ENCODE measurements around the gene SALL2.

The SALL2 gene

DNA sequence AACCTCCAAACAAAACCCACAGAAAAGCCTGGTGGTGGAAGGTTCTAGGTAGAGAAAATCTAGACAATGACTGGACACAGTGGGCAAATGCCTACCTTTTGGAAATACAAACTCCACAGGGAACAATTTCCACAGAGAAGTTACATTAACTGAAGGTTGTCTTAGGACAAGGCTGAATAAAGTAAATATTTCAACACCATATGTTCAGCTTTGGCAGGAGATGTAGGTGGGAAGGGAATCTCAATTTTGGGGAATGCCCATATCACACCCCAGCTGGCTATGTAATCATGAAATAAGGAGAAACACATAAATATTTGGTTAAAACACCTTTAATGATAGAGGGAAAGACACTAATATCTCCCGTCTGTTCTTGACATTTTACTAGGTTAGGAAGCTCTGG, 5.4 kb downstream of the SALL2 start:
- Histone ChIP-seq H3K4me3 (ENCODE audit: low read length) (no peak overlapping the region), H2AK5ac (ENCODE audit: low read length) (no peak overlapping the region), H2BK5ac (ENCODE audit: low read length) (no peak overlapping the region), H2BK120ac (ENCODE audit: low read depth, low read length) (no peak overlapping the region), H3K36me3 (ENCODE audit: control insufficient read depth, insufficient read depth, low read length) (peaks cover 3% of the 10 kb centered on the region), H3K79me2 (ENCODE audit: control insufficient read depth, insufficient read depth, low read length) (peaks cover 34% of the 10 kb centered on the region), H3K56ac (ENCODE audit: low read length) (no peak overlapping the region), H2BK15ac (replicated peaks; ENCODE audit: low read depth) (no peak overlapping the region), H3K4ac (ENCODE audit: low read depth, low read length) (no peak overlapping the region), H3K27me3 (ENCODE audit: insufficient read depth, low read length, poor library complexity) (no peaks in the 10 kb centered on the region), H3K9ac (ENCODE audit: low read length) (no peak overlapping the region), H4K8ac (ENCODE audit: low read depth, low read length) (no peak overlapping the region), H3K18ac (ENCODE audit: low read length) (no peak overlapping the region), H3K4me2 (ENCODE audit: low read length) (no peak overlapping the region), H3K27ac (ENCODE audit: low read depth, low read length) (no peak overlapping the region), H4K5ac (ENCODE audit: low read length) (no peak overlapping the region), H3K4me1 (ENCODE audit: control insufficient read depth, low read depth, low read length) (peaks cover 11% of the 10 kb centered on the region), H3K23ac (ENCODE audit: low read length) (no peak overlapping the region), H3K79me1 (ENCODE audit: low read length) (peaks cover 29% of the 10 kb centered on the region)
- DNase-seq: no peak
- WGBS (ENCODE audit: extremely low coverage, insufficient coverage, low lambda C conversion rate): no CpG with 5 or more reads among the region's 1 CpG

DNA sequence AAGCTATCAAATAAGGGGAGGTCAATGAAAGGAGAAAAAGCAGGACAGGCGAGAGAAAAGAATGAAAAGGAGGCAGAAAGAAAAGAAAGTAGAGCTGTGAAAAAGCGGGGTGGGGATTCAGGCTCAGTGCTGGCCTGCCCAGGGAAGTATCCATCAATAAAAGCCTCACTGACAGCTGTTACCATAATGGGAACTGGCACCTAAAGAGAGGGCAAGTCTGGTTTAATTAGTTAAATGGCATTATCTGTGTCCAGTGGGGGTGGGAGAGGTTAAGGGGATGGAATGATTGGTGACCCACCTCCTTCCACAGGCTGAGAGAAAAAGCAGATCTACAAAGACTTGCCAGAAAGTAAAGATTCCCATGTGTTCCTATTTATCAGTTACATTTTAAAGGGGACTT, 7.4 kb downstream of the SALL2 start:
- no CpG with 5 or more reads among the region's 2 CpGs for WGBS (ENCODE audit: extremely low coverage, insufficient coverage, low lambda C conversion rate)
- Histone ChIP-seq H2BK5ac (ENCODE audit: low read length) (no peak overlapping the region), H4K8ac (ENCODE audit: low read depth, low read length) (no peak overlapping the region), H3K36me3 (ENCODE audit: control insufficient read depth, insufficient read depth, low read length) (no peaks in the 10 kb centered on the region), H2AK5ac (ENCODE audit: low read length) (no peak overlapping the region), H2BK120ac (ENCODE audit: low read depth, low read length) (no peak overlapping the region), H3K23ac (ENCODE audit: low read length) (no peak overlapping the region), H3K27ac (ENCODE audit: low read depth, low read length) (no peak overlapping the region), H3K9ac (ENCODE audit: low read length) (no peak overlapping the region), H3K79me1 (ENCODE audit: low read length) (peaks cover 16% of the 10 kb centered on the region), H3K4me3 (ENCODE audit: low read length) (no peak overlapping the region), H3K4ac (ENCODE audit: low read depth, low read length) (no peak overlapping the region), H3K27me3 (ENCODE audit: insufficient read depth, low read length, poor library complexity) (no peaks in the 10 kb centered on the region), H4K5ac (ENCODE audit: low read length) (no peak overlapping the region), H3K56ac (ENCODE audit: low read length) (no peak overlapping the region), H3K18ac (ENCODE audit: low read length) (no peak overlapping the region), H3K4me1 (ENCODE audit: control insufficient read depth, low read depth, low read length) (peaks cover 5% of the 10 kb centered on the region), H2BK15ac (replicated peaks; ENCODE audit: low read depth) (no peak overlapping the region), H3K79me2 (ENCODE audit: control insufficient read depth, insufficient read depth, low read length) (peaks cover 16% of the 10 kb centered on the region), H3K4me2 (ENCODE audit: low read length) (no peak overlapping the region)
- DNase-seq: no peak

DNA sequence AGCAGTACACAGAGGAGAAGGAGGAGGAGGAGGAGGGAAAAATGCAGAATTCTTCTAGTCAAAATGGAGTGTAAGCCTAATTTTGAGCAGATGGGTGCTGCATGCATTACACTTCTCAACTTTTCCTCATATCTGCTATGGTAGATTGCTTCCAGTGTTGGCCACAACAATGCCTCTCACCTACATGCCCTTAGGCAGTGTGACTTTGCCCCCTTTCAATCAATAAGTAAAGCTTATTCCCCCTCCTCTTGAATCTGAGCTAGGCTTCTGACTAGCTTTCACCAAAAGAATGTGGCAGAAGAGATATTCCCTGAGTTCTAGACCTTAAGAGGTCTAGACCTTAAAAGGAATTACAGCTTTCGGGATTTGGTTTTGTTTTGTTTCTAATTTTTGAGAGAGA, 11.8 kb downstream of the SALL2 start:
- Histone ChIP-seq H3K56ac (ENCODE audit: low read length) (no peak overlapping the region), H3K79me1 (ENCODE audit: low read length) (peaks cover 7% of the 10 kb centered on the region), H3K4me2 (ENCODE audit: low read length) (no peak overlapping the region), H3K4ac (ENCODE audit: low read depth, low read length) (no peak overlapping the region), H3K36me3 (ENCODE audit: control insufficient read depth, insufficient read depth, low read length) (no peaks in the 10 kb centered on the region), H3K18ac (ENCODE audit: low read length) (no peak overlapping the region), H3K4me1 (ENCODE audit: control insufficient read depth, low read depth, low read length) (peaks cover 3% of the 10 kb centered on the region), H3K4me3 (ENCODE audit: low read length) (no peak overlapping the region), H2BK15ac (replicated peaks; ENCODE audit: low read depth) (no peak overlapping the region), H3K27ac (ENCODE audit: low read depth, low read length) (no peak overlapping the region), H3K27me3 (ENCODE audit: insufficient read depth, low read length, poor library complexity) (no peaks in the 10 kb centered on the region), H4K8ac (ENCODE audit: low read depth, low read length) (no peak overlapping the region), H2BK5ac (ENCODE audit: low read length) (no peak overlapping the region), H3K9ac (ENCODE audit: low read length) (no peak overlapping the region), H2BK120ac (ENCODE audit: low read depth, low read length) (no peak overlapping the region), H2AK5ac (ENCODE audit: low read length) (no peak overlapping the region), H3K23ac (ENCODE audit: low read length) (no peak overlapping the region), H3K79me2 (ENCODE audit: control insufficient read depth, insufficient read depth, low read length) (peaks cover 17% of the 10 kb centered on the region), H4K5ac (ENCODE audit: low read length) (no peak overlapping the region)
- no peak for DNase-seq
- no CpG with 5 or more reads among the region's 1 CpG for WGBS (ENCODE audit: extremely low coverage, insufficient coverage, low lambda C conversion rate)

DNA sequence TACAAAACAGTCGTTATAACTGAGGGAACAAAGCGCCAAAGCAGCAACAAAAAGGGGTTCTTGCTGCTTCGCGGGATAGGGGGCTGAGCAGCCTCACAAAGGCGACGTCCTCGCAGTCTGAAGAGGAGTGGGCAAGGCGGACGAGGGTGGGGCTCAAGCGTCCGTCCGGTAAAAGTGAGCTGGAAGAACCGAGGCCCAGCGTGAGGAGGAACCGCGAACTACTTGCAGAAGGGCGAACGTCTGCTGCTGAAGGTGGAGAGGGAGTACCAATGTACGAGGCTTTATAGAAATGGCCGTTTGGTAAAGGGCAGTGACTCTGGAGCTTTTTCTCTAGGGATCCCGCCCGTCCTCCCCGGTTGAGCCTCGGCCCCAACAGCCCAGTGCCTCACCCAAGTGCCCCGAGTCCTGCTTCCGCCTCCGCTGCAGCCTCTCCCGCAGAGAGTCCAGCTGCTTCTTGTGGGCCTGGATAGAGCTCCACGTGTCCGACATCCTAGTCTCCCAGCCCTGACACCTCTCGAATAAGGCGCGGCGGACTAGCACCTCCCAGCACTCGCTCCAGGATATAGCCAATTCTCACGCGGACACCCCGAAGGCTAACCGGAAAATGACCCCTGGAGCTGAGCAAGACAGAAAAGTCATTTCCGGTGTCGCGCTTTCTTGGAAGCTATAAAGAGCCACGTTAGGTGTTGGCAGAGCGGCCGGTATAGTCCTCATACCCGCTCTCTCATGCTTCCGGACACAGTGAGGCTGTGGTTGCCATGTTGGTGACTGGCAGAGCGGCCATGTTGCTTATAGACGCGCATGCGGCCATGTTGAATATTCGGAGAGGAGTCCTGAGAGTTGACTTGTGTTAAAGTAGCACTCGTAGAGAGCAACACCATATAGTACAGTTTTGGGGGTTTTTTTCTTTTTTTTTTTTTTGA, 15.2 kb downstream of the SALL2 start, which contains the start of gene METTL3:
METTL3 (minus strand) TSS at position 606 of the 923 bp plus-strand sequence; CDS start at position 489, 117 bp downstream.
- H3K27ac ChIP-seq (ENCODE audit: low read depth, low read length): peak within 1 kb of the TSS; percentile 58
- H3K79me2 ChIP-seq (ENCODE audit: control insufficient read depth, insufficient read depth, low read length): peaks cover 40% of the 10 kb centered on the region
- H3K4me1 ChIP-seq (ENCODE audit: control insufficient read depth, low read depth, low read length): peaks cover 3% of the 10 kb centered on the region
- H2BK120ac ChIP-seq (ENCODE audit: low read depth, low read length): no peak within 1 kb of the TSS
- H3K9ac ChIP-seq (ENCODE audit: low read length): peak within 1 kb of the TSS; percentile 97
- H2AK5ac ChIP-seq (ENCODE audit: low read length): peak within 1 kb of the TSS; percentile 7
- H4K5ac ChIP-seq (ENCODE audit: low read length): no peak within 1 kb of the TSS
- no peak within 1 kb of the TSS for H3K23ac ChIP-seq (ENCODE audit: low read length)
- H3K79me1 ChIP-seq (ENCODE audit: low read length): peaks cover 7% of the 10 kb centered on the region
- H3K36me3 ChIP-seq (ENCODE audit: control insufficient read depth, insufficient read depth, low read length): no peaks in the 10 kb centered on the region
- peak within 1 kb of the TSS; percentile 95 for H3K4me3 ChIP-seq (ENCODE audit: low read length)
- H3K4me2 ChIP-seq (ENCODE audit: low read length): peak within 1 kb of the TSS; percentile 83
- peak within 1 kb of the TSS; percentile 54 for H2BK5ac ChIP-seq (ENCODE audit: low read length)
- H3K18ac ChIP-seq (ENCODE audit: low read length): peak within 1 kb of the TSS; percentile 76
- H2BK15ac ChIP-seq (replicated peaks; ENCODE audit: low read depth): peak within 1 kb of the TSS; percentile 92
- H4K8ac ChIP-seq (ENCODE audit: low read depth, low read length): peak within 1 kb of the TSS; percentile 65
- H3K4ac ChIP-seq (ENCODE audit: low read depth, low read length): peak within 1 kb of the TSS; percentile 83
- WGBS (ENCODE audit: extremely low coverage, insufficient coverage, low lambda C conversion rate): no CpG with 5 or more reads among the region's 53 CpGs
- peak within 1 kb of the TSS; percentile 99 for H3K56ac ChIP-seq (ENCODE audit: low read length)
- no peaks in the 10 kb centered on the region for H3K27me3 ChIP-seq (ENCODE audit: insufficient read depth, low read length, poor library complexity)
- peak; percentile 100 for DNase-seq

DNA sequence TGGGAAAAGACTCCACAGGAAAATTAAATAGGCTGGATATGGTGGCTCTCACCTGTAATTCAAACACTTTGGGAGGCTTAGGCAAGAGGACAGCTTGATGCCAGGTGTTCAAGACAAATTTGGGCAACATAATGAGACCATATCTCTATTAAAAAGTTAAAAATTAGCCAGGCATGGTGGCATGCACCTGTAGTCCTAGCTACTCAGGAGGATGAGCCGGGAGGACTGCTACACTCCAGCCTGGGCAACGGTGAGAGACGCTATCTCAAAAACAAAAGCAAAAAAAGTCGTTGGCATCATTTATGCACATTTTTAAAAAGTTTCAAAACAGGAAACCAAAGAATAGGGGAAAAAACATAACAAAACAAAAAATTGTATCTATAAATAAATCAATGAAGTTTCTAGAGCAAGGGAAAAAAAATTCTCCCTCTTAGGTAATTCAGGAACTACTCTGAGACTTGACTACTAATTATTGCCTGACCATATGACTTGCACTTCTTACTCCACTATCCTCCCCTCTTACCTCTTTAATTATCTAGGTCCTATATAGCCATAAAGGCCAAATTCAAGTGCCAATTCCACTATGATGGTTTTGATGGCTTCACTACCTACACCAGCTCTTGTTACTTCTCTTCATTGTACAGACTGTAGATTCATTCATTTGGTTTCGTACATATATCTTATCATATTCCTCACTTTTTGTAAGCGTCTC, 16.6 kb downstream of the SALL2 start:
- Histone ChIP-seq H3K27ac (ENCODE audit: low read depth, low read length) (no peak overlapping the region), H3K4me3 (ENCODE audit: low read length) (no peak overlapping the region), H3K4me1 (ENCODE audit: control insufficient read depth, low read depth, low read length) (peaks cover 3% of the 10 kb centered on the region), H3K56ac (ENCODE audit: low read length) (peak overlapping the region; percentile 99), H2BK120ac (ENCODE audit: low read depth, low read length) (no peak overlapping the region), H3K23ac (ENCODE audit: low read length) (no peak overlapping the region), H2BK5ac (ENCODE audit: low read length) (no peak overlapping the region), H3K36me3 (ENCODE audit: control insufficient read depth, insufficient read depth, low read length) (no peaks in the 10 kb centered on the region), H3K27me3 (ENCODE audit: insufficient read depth, low read length, poor library complexity) (no peaks in the 10 kb centered on the region), H4K8ac (ENCODE audit: low read depth, low read length) (no peak overlapping the region), H2BK15ac (replicated peaks; ENCODE audit: low read depth) (no peak overlapping the region), H3K4ac (ENCODE audit: low read depth, low read length) (no peak overlapping the region), H3K9ac (ENCODE audit: low read length) (peak overlapping the region; percentile 97), H3K18ac (ENCODE audit: low read length) (no peak overlapping the region), H3K4me2 (ENCODE audit: low read length) (peak overlapping the region; percentile 83), H3K79me1 (ENCODE audit: low read length) (peaks cover 7% of the 10 kb centered on the region), H2AK5ac (ENCODE audit: low read length) (no peak overlapping the region), H3K79me2 (ENCODE audit: control insufficient read depth, insufficient read depth, low read length) (peaks cover 40% of the 10 kb centered on the region), H4K5ac (ENCODE audit: low read length) (no peak overlapping the region)
- no CpG with 5 or more reads among the region's 6 CpGs for WGBS (ENCODE audit: extremely low coverage, insufficient coverage, low lambda C conversion rate)
- no peak for DNase-seq
